IMR-90 (cell line): ENCODE measurements around the gene PSMD1. TPM values are rescaled to one million over a fixed set of nuclear protein-coding genes. Genes with fewer than 3 reads are reported as not detected.

Experiments used
- ATAC-seq: fragments of 200-7000 bp; cut with Tn5 transposase; 2 replicates; pipeline ENCODE4 v1.9.1; 2020; ENCODE audit warnings: low read depth, mild to moderate bottlenecking, moderate library complexity
- BruUV-seq: library from RNA; stranded (reverse); fragments of 400-500 nt; replicated peaks from 2 replicates; lab custom pipeline; 2021; lab: Mats Ljungman, UMichigan
- CTCF ChIA-PET: fragments of 300-600 bp; formaldehyde crosslinking; extraction: SDS; loops from one replicate; lab custom pipeline; 2021; ENCODE audit warnings: antibody characterized with exemption; lab: Yijun Ruan, JAX
- POLR2A ChIA-PET: fragments of 300-600 bp; sonication (Branson Sonifier 250); formaldehyde crosslinking; loops from one replicate; lab custom pipeline; 2022; ENCODE audit warnings: antibody characterized with exemption; ENCODE audit not compliant: unreplicated experiment; lab: Charles Lee
- DNase-seq: peaks from one replicate; pipeline ENCODE4 v3.0.0; 2013
- H2AFZ ChIP-seq: replicated peaks from 2 replicates; pipeline ENCODE3; 2013; ENCODE audit warnings: low read length, mild to moderate bottlenecking; ENCODE audit not compliant: poor library complexity
- H2AK5ac ChIP-seq: 2 replicates; pipeline ENCODE4 v1.6.1; 2013; ENCODE audit warnings: low read depth, low read length, inconsistent platforms
- H2AK9ac ChIP-seq: replicated peaks from 2 replicates; pipeline ENCODE3; 2013; ENCODE audit warnings: mild to moderate bottlenecking, low read depth, low read length, moderate library complexity; ENCODE audit not compliant: poor library complexity
- H2BK120ac ChIP-seq: 2 replicates; pipeline ENCODE4 v1.6.1; 2013; ENCODE audit warnings: low read depth, low read length, inconsistent platforms
- H2BK15ac ChIP-seq: 3 replicates; pipeline ENCODE4 v1.6.1; 2013; ENCODE audit warnings: low read depth, low read length, inconsistent platforms
- H2BK20ac ChIP-seq: 2 replicates; pipeline ENCODE4 v1.6.1; 2013; ENCODE audit warnings: low read depth, mild to moderate bottlenecking, inconsistent platforms, low read length, moderate library complexity
- H2BK5ac ChIP-seq: 2 replicates; pipeline ENCODE4 v1.6.1; 2013; ENCODE audit warnings: mild to moderate bottlenecking, low read depth, low read length, inconsistent platforms; ENCODE audit not compliant: poor library complexity, severe bottlenecking
- H3K14ac ChIP-seq: replicated peaks from 2 replicates; pipeline ENCODE4 v1.6.1; 2013; ENCODE audit warnings: low read depth, low read length, inconsistent platforms
- H3K18ac ChIP-seq: 2 replicates; pipeline ENCODE4 v1.6.1; 2013; ENCODE audit warnings: low read depth, low read length, control low read depth
- H3K23ac ChIP-seq: 2 replicates; pipeline ENCODE4 v1.6.1; 2013; ENCODE audit warnings: low read depth, low read length, inconsistent platforms
- H3K27ac ChIP-seq: 2 replicates; pipeline ENCODE4 v1.5.1; 2013; ENCODE audit warnings: mild to moderate bottlenecking, control low read depth, low read length; ENCODE audit not compliant: insufficient read depth
- H3K27me3 ChIP-seq: 2 replicates; pipeline ENCODE4 v1.6.1; 2013; ENCODE audit warnings: low read length; ENCODE audit not compliant: control insufficient read depth, insufficient read depth
- H3K36me3 ChIP-seq: 2 replicates; pipeline ENCODE4 v1.6.1; 2013; ENCODE audit warnings: low read length, mixed read lengths; ENCODE audit not compliant: control insufficient read depth, insufficient read depth
- H3K4ac ChIP-seq: 2 replicates; pipeline ENCODE4 v1.6.1; 2013; ENCODE audit warnings: low read depth, low read length, inconsistent platforms
- H3K4me1 ChIP-seq: 2 replicates; pipeline ENCODE4 v1.6.1; 2013; ENCODE audit warnings: low read length, mixed read lengths; ENCODE audit not compliant: control insufficient read depth, insufficient read depth
- H3K4me2 ChIP-seq: 2 replicates; pipeline ENCODE4 v1.6.1; 2013; ENCODE audit warnings: low read depth, mild to moderate bottlenecking, control low read depth, low read length, moderate library complexity
- H3K4me3 ChIP-seq: 2 replicates; pipeline ENCODE4 v1.5.1; 2013; ENCODE audit warnings: low read depth, mild to moderate bottlenecking, control low read depth, low read length, moderate library complexity; ENCODE audit not compliant: insufficient read depth
- H3K56ac ChIP-seq: 2 replicates; pipeline ENCODE4 v1.6.1; 2013; ENCODE audit warnings: low read length, inconsistent platforms; ENCODE audit not compliant: insufficient read depth; ENCODE audit errors: extremely low read depth
- H3K79me1 ChIP-seq, 2 experiments: 2 replicates each; pipeline ENCODE4 v1.6.1; 2013; ENCODE audit warnings: low read length in 2 of 2, inconsistent platforms in 1 of 2, low read depth in 1 of 2
- H3K9ac ChIP-seq: 2 replicates; pipeline ENCODE4 v1.6.1; 2013; ENCODE audit warnings: low read depth, low read length, control low read depth
- H3K9me1 ChIP-seq: 2 replicates; pipeline ENCODE4 v1.6.1; 2013; ENCODE audit warnings: low read length, inconsistent platforms; ENCODE audit not compliant: insufficient read depth
- H3K9me3 ChIP-seq: 2 replicates; pipeline ENCODE4 v1.6.1; 2013; ENCODE audit warnings: low read length; ENCODE audit not compliant: control insufficient read depth, insufficient read depth
- H4K20me1 ChIP-seq: 2 replicates; pipeline ENCODE4 v1.6.1; 2013; ENCODE audit warnings: low read length, inconsistent platforms; ENCODE audit not compliant: insufficient read depth
- H4K5ac ChIP-seq: 2 replicates; pipeline ENCODE4 v1.6.1; 2013; ENCODE audit warnings: mild to moderate bottlenecking, low read depth, low read length, control low read depth
- H4K8ac ChIP-seq, 2 experiments: 2 replicates each; pipeline ENCODE4 v1.6.1; 2013; ENCODE audit warnings: low read depth in 2 of 2, low read length in 2 of 2, control low read depth in 1 of 2, inconsistent platforms in 1 of 2
- H4K91ac ChIP-seq: 2 replicates; pipeline ENCODE4 v1.6.1; 2013; ENCODE audit warnings: low read depth, low read length, inconsistent platforms; ENCODE audit not compliant: insufficient read depth
- BHLHE40 ChIP-seq: fragments of 150-350 bp; IDR thresholded peaks from 2 replicates; pipeline ENCODE4 v1.6.1; 2016; ENCODE audit warnings: mild to moderate bottlenecking, low read depth, low read length
- CEBPB ChIP-seq: IDR thresholded peaks from 2 replicates; pipeline ENCODE4 v1.6.1; 2012; ENCODE audit warnings: low read depth, low read length, improper control_type of control experiment
- CHD1 ChIP-seq: IDR thresholded peaks from 2 replicates; pipeline ENCODE4 v1.6.1; 2012; ENCODE audit warnings: low read depth, low read length, improper control_type of control experiment
- FOS ChIP-seq: fragments of 150-350 bp; IDR thresholded peaks from 2 replicates; pipeline ENCODE4 v1.6.1; 2016; ENCODE audit warnings: low read depth, low read length
- MAFK ChIP-seq: IDR thresholded peaks from 2 replicates; pipeline ENCODE4 v1.6.1; 2012; ENCODE audit warnings: low read depth, low read length, improper control_type of control experiment
- MAZ ChIP-seq: IDR thresholded peaks from 2 replicates; pipeline ENCODE4 v1.6.1; 2012; ENCODE audit warnings: low read depth, mild to moderate bottlenecking, low read length, improper control_type of control experiment, moderate library complexity, borderline replicate concordance
- NFE2L2 ChIP-seq: fragments of 150-350 bp; IDR thresholded peaks from 2 replicates; pipeline ENCODE4 v1.6.1; 2016; ENCODE audit warnings: low read depth, mild to moderate bottlenecking, low read length
- RAD21 ChIP-seq: IDR thresholded peaks from 2 replicates; pipeline ENCODE4 v1.6.1; 2012; ENCODE audit warnings: low read length, improper control_type of control experiment
- RCOR1 ChIP-seq: IDR thresholded peaks from 2 replicates; pipeline ENCODE4 v1.6.1; 2012; ENCODE audit warnings: mild to moderate bottlenecking, low read length, improper control_type of control experiment; ENCODE audit not compliant: insufficient replicate concordance
- RFX5 ChIP-seq: IDR thresholded peaks from 2 replicates; pipeline ENCODE4 v1.8.0; 2012; ENCODE audit warnings: low read depth, mild to moderate bottlenecking, low read length, moderate library complexity
- SMC3 ChIP-seq: fragments of 150-350 bp; IDR thresholded peaks from 2 replicates; pipeline ENCODE4 v1.6.1; 2016; ENCODE audit warnings: low read depth, mild to moderate bottlenecking, antibody characterized with exemption, low read length, moderate library complexity
- WGBS, 2 experiments: methylation state at CpG; one replicate each; pipeline versions ENCODE4 v1.1.5 to v1.1.7; 2013; ENCODE audit warnings: missing lambda C conversion rate in 2 of 2; ENCODE audit not compliant: insufficient read length in 1 of 2; ENCODE audit errors: extremely low coverage in 2 of 2; 5-methylcytosine and 5-hydroxymethylcytosine counted together
- dilution Hi-C: fragments of 300-500 bp; cut with HindIII; formaldehyde crosslinking; loops from one replicate; pipeline ENCODE4 v1.14.3; 2018; ENCODE audit warnings: low sequenced_read_pairs; ENCODE audit not compliant: unreplicated experiment
- in situ Hi-C: fragments of 300-500 bp; cut with MboI; formaldehyde crosslinking; loops from 3 replicates; pipeline ENCODE4 v1.14.3; 2019; ENCODE audit warnings: low sequenced_read_pairs, inconsistent platforms, mixed read lengths
- intact Hi-C: fragments of 100-400 bp; cut with micrococcal nuclease; formaldehyde crosslinking; loops from 2 replicates; pipeline ENCODE4 v1.10.0; 2022
- polyA plus RNA-seq, 3 experiments: library from polyadenylated mRNA; depleted of rRNA; stranded (reverse); fragments of >200 nt; gene quantifications; 2 replicates each; pipeline ENCODE4 v1.2.3, GENCODE V29; 2012; ENCODE audit warnings: low replicate concordance in 1 of 3
- total RNA-seq: library from RNA; depleted of rRNA; stranded (reverse); fragments of >200 nt; gene quantifications from 2 replicates; pipeline ENCODE4 v1.2.3, GENCODE V29; 2012
- TF ChIP-seq, protein P1 (sequence below): fragments of 150-350 bp; IDR thresholded peaks from 2 replicates; pipeline ENCODE4 v1.6.1; 2016; ENCODE audit warnings: low read depth, mild to moderate bottlenecking, low read length, moderate library complexity, borderline replicate concordance
- TF ChIP-seq, protein P2 (sequence below): conservative IDR thresholded peaks from 2 replicates; pipeline ENCODE4 v1.5.1; 2012; ENCODE audit warnings: mild to moderate bottlenecking, low read depth, low read length, improper control_type of control experiment
- TF ChIP-seq, protein P3 (sequence below): fragments of 150-350 bp; IDR thresholded peaks from 2 replicates; pipeline ENCODE4 v1.6.1; 2017; ENCODE audit warnings: mild to moderate bottlenecking, antibody characterized with exemption, low read length, low read depth

PSMD1 gene
- total and polyA plus RNA-seq, 2 of the 4 experiments (the other 2 are of a cell fraction) = 89.8 to 181 TPM

DNA sequence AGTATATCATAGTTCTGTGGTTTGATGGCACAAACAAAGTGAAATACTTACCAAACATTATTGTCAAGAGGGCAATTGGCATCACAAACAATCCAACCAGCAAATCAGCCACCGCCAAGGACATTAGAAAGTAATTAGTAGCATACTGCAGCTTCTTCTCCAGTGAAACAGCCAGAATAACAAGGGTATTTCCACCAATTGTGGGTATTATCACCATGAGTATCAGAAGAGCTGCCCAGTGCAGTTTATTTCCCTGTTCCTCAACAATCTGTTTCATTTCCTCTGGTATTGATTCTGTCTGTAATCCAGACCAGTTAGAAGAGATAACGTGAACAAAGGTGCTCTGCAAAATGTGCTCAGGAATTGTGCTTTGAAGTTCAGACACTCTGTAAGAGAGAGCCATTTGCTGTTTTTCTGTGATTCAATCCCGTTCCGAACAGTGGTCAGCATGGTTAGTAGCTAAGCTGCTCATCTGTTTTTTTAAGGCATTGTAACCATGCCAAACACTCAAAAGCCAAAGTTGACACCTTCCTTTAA, 66.8 kb downstream of the PSMD1 start:
- WGBS, 2 experiments = 60% methylated on average over 1 of the region's 4 CpGs; no CpG with 5 or more reads in 1 of the 2 experiments
- Histone ChIP-seq H2BK120ac (peak overlapping the region; percentile 45), H2BK15ac (peak overlapping the region; percentile 1; the same call in 1 of the 3 replicates), H3K79me1 (peaks cover 10 to 38% of the 10 kb centered on the region in 2 experiments; a peak in 3 of 4 replicates), H2AFZ (no peak overlapping the region), H3K9ac (peak overlapping the region; percentile 20; the same call in 1 of the 2 replicates), H3K36me3 (no peaks in the 10 kb centered on the region), H2BK5ac (peak overlapping the region; percentile 7), H2BK20ac (peak overlapping the region; percentile 40), H4K91ac (peak overlapping the region; percentile 40; the same call in 1 of the 2 replicates), H3K9me3 (no peaks in the 10 kb centered on the region), H3K4me2 (peak overlapping the region; percentile 66; the same call in 1 of the 2 replicates), H3K27ac (peak overlapping the region; percentile 50; the same call in 1 of the 2 replicates), H3K4me1 (peaks cover 7% of the 10 kb centered on the region), H3K4ac (peak overlapping the region; percentile 37; the same call in 1 of the 2 replicates), H3K4me3 (no peak overlapping the region), H3K23ac (peak overlapping the region; percentile 21; the same call in 1 of the 2 replicates), H4K8ac (peak overlapping the region in 1 of 2 experiments; percentile 20; a peak in 2 of 4 replicates), H3K56ac (no peak overlapping the region; the same call in 1 of the 2 replicates), H3K9me1 (peaks cover 4% of the 10 kb centered on the region; the same call in 1 of the 2 replicates), H4K5ac (peak overlapping the region; percentile 65), H2AK5ac (peak overlapping the region; percentile 13; the same call in 1 of the 2 replicates), H2AK9ac (no peak overlapping the region), H3K18ac (peak overlapping the region; percentile 42), H4K20me1 (no peaks in the 10 kb centered on the region), H3K27me3 (no peaks in the 10 kb centered on the region), H3K14ac (peak overlapping the region; percentile 51)
- ChIA-PET CTCF (interaction anchor here (1.0 to 2.3 kb wide), 2 partner anchors 19 to 104 kb away, joined by 4 to 7 read pairs; no protein-coding TSS in a partner anchor), POLR2A (no interaction called here)
- peak; percentile 28 for DNase-seq
- intact Hi-C loops (no loop called here), in situ Hi-C loops (no loop called here), dilution Hi-C loops (no loop called here)
- BruUV-seq = no TSS peak
- peak; percentile 51 for ATAC-seq
- TF ChIP-seq RCOR1 (no peak), MAZ (no peak), FOS (no peak), RAD21 (no peak), NFE2L2 (no peak), BHLHE40 (no peak), MAFK (no peak), CHD1 (no peak), RFX5 (no peak), SMC3 (no peak), CEBPB (no peak)
- TF ChIP-seq, protein P1, sequence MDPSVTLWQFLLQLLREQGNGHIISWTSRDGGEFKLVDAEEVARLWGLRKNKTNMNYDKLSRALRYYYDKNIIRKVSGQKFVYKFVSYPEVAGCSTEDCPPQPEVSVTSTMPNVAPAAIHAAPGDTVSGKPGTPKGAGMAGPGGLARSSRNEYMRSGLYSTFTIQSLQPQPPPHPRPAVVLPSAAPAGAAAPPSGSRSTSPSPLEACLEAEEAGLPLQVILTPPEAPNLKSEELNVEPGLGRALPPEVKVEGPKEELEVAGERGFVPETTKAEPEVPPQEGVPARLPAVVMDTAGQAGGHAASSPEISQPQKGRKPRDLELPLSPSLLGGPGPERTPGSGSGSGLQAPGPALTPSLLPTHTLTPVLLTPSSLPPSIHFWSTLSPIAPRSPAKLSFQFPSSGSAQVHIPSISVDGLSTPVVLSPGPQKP = no peak
- TF ChIP-seq, protein P2, sequence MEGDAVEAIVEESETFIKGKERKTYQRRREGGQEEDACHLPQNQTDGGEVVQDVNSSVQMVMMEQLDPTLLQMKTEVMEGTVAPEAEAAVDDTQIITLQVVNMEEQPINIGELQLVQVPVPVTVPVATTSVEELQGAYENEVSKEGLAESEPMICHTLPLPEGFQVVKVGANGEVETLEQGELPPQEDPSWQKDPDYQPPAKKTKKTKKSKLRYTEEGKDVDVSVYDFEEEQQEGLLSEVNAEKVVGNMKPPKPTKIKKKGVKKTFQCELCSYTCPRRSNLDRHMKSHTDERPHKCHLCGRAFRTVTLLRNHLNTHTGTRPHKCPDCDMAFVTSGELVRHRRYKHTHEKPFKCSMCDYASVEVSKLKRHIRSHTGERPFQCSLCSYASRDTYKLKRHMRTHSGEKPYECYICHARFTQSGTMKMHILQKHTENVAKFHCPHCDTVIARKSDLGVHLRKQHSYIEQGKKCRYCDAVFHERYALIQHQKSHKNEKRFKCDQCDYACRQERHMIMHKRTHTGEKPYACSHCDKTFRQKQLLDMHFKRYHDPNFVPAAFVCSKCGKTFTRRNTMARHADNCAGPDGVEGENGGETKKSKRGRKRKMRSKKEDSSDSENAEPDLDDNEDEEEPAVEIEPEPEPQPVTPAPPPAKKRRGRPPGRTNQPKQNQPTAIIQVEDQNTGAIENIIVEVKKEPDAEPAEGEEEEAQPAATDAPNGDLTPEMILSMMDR = no peak
- TF ChIP-seq, protein P3, sequence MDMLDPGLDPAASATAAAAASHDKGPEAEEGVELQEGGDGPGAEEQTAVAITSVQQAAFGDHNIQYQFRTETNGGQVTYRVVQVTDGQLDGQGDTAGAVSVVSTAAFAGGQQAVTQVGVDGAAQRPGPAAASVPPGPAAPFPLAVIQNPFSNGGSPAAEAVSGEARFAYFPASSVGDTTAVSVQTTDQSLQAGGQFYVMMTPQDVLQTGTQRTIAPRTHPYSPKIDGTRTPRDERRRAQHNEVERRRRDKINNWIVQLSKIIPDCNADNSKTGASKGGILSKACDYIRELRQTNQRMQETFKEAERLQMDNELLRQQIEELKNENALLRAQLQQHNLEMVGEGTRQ = no peak
